HPDE6-E6E7 (cell line): ENCODE measurements around the gene RUNX3.

Experiments
- DNase-seq: peaks from one replicate; pipeline ENCODE4 v3.0.0; 2011; ENCODE audit warnings: missing footprints; ENCODE audit errors: extremely low spot score

Gene RUNX3

GRCh38 chr1:24963099-24963872 is 33.2 kb upstream of the RUNX3 start:
- DNase-seq: no peak

DNA sequence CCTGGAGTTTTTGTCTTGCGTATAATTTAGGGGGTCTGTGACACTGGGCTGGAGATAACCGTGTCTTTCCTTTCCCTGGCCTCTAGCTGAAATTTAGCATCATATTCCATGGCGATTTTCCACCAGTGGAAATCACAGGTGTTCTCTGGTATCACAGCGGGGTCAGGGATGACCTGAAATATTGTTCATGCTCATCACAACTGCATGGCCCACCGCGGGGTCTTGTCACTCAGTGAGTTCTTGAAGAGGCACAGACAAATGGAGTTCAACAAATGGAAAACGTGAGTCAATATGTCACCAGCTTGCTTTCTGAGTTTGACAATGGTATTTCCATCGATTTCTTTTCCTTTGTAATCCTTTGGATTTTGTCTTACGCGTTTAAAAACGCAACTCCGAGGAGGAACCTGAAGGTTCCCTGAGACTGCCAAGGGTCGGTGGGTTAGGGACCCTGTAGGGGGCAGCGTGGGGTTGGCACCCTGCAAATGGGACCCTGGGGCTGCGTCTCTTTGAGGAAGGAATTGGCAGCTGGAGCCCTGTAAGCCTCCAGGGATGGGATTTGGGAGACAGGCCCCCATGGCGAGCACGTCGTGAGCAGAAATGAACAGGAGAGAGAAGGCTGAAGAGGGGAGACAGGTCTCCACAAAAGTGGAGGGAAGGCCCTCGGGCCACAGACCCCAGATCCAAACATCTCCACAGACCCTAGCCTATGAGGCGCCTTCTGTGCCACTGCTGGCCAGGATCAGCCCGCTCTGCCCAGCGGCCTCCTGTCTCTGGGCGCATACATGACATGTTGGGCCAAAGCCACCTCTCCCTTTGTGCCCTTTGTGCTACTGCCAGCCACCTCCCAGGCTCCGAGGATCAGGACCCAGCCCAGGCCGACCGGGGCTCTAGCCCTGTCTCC is 32.1 kb upstream of the RUNX3 start:
- no peak for DNase-seq

DNA sequence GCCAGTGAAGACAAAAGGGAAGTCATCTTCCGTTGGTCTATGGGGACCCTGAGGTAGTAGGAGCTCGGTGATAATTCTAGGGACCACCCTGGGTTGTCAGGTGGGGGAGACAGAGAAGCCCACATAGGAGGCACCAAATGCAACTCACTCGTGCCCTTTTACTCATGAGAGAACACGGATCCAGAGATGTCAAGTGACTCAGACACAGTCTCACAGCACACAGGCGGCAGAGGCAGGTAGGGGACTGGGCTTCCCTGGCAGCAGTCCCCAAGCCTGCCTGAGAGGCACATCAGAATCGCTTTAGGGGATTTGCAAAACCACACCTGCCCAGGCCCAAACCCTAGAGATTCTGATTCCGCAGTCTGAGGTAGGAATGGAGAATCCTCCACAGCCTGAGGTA is 31.3 kb upstream of the RUNX3 start:
- DNase-seq: no peak

DNA sequence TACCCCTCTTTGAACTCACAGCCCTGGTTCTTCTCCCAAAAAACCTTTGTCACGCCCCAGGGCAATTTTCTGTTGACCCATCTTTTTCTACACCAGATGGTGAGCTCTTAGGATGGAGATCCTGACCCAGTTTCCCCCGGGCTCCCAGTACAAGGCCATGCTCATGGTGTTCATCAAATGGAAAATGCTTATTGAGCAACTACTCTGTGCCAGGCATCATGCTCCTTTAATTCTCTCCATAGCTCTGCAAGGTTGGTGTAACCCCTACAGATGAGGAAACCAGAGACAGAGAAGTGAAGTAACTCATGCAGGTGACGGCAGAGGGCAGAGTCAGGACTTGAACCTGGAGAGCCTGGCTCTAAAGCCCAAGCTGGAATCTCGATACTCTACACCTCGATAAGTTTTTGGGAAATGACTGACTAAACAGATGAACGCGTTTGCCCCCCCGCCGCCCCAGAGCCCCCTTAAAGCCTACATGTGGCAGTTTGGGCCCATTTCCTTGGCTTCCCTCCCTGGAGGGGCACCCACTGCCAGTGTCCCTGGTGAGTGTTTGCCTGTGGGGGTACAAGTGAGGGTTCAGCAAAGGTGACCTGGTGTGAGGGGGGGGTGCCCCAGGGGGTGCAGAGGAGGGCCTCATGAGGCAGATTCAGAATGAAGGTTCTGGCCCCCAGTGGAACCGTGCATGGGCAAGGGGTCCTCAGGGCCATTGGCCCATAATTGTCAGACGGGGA is 30.2 kb upstream of the RUNX3 start:
- DNase-seq: no peak

- no peak for DNase-seq
Observed at GRCh38 chr1:24959623-24959975, 29.5 kb upstream of the RUNX3 start.

GRCh38 chr1:24958766-24959622 is 28.9 kb upstream of the RUNX3 start:
- DNase-seq: no peak

GRCh38 chr1:24957808-24958752 is 28.0 kb upstream of the RUNX3 start:
- no peak for DNase-seq

- DNase-seq: no peak
Observed at GRCh38 chr1:24957016-24957807, 27.1 kb upstream of the RUNX3 start.

DNA sequence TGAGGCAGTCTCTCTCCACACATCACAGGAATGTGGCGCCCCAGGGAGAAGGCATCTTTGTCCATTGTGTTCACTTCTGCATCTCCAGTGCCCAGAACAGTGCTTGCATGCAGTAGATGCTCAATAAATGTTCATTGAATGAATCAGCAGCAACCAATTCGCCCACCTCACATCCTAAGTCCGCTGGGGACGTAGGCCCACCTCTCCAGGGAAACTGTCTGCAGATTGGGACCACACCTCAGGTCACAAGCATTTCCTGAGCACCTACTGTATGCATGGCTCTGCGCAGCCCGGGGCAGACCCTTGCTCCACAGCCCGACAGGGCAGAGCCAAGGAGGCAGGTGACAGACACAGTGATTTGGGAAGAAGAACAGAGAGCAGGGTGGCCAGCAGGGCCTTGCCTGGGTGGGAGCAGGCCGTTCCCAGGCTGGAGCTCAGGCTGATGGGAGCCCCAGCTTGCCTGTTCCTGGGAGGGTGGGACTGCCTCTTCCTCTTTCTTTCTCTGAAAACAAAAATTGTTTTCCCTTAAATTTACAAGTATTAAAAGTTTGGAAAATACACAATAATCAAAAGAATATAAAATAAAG is 25.8 kb upstream of the RUNX3 start:
- no peak for DNase-seq

DNA sequence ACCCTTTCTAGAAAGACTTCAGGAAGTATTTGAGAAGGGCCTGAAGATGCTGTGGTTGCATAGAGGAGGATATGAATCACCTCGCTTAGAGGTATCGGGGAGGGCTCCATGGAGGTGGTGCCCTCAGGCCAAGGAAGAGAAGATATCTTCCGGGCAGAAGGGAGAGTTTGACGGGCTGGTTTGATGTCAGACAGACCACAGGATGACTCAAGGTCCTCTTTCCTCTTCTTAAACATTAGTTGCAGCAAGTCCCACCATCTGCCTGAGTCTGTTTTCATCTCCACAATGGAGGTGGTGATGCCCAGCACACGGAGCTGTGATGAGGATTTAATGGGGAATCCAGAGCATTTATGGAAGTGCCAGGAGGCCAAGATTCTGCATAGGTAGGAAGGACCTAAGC is 25.1 kb upstream of the RUNX3 start:
- peak; percentile 34 for DNase-seq

- no peak for DNase-seq
Observed at GRCh38 chr1:24954631-24955030, 24.6 kb upstream of the RUNX3 start.

DNA sequence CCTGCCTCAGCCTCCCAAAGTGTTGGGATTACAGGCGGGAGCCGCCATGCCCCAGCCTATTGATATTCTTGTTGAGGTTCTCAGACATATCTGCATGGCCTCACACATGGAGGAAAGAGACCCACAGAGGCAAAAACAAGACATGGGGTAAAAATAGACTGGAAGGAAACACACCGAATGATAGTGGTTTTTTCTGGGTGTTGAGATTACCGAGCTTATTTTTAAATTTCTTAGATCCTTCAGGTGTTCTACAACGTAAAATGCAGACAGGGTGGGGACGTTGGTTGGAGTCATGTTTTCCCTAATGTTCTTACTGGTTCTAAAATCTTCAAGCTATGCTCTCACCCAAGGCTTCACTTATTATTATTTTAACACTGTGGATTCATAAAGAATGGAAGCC is 23.9 kb upstream of the RUNX3 start:
- DNase-seq: no peak

- DNase-seq: no peak
Observed at GRCh38 chr1:24952413-24952841, 22.4 kb upstream of the RUNX3 start.

- no peak for DNase-seq
Observed at GRCh38 chr1:24951810-24952412, 21.8 kb upstream of the RUNX3 start.

GRCh38 chr1:24951337-24951736 is 21.3 kb upstream of the RUNX3 start:
- no peak for DNase-seq

- no peak for DNase-seq
Observed at GRCh38 chr1:24949331-24949881, 19.3 kb upstream of the RUNX3 start.

GRCh38 chr1:24948079-24948827 is 18.2 kb upstream of the RUNX3 start:
- no peak for DNase-seq
